ENCODE results near the gene MN1. TPM values are rescaled to one million over a fixed set of nuclear protein-coding genes. Genes with fewer than 3 reads are reported as not detected.
A peak's percentile ranks its signal among the peaks of the same experiment; 100 is the strongest.

The MN1 gene
- total and polyA plus RNA-seq, 12 donors: 0.64 to 2.7 (median 1.1) TPM

DNA sequence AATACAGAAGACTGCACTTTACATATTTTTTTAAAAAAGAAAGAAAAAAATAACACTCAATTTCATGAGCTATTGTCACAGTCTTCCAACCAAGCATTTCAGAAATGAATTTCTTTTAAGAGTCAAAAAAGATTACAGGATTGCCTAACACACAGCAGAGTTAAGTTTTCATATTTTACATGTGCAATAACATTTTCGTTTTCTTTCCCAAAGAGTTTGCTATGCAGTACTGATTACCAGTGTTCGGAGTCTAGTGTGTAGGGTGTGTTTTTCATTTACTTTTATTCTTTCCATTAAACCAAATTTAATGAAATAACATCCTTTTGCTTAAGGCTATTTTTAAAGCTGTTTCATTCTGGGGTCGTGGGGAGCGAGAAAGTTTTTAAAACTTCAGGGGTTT, 53.2 kb downstream of the MN1 start:
- Histone ChIP-seq H3K27me3 (no peaks in the 10 kb centered on the region), H3K4me3 (no peak overlapping the region), H3K27ac (peak overlapping the region in 1 of 5 donors; percentile 58), H3K36me3 (replicated peaks in 1 of 2) (no peaks in the 10 kb centered on the region), H3K9me3 (replicated peaks in 1 of 3) (no peaks in the 10 kb centered on the region), H3K4me1 (replicated peaks in 1 of 2) (no peaks in the 10 kb centered on the region)
- 46 to 57% (median 55%) methylated on average over 4 of the region's 4 CpGs for WGBS, 4 donors
- intact Hi-C loops (cut with DNase I): no loop called here
- DNase-seq: no peak
- TF ChIP-seq, protein P1, sequence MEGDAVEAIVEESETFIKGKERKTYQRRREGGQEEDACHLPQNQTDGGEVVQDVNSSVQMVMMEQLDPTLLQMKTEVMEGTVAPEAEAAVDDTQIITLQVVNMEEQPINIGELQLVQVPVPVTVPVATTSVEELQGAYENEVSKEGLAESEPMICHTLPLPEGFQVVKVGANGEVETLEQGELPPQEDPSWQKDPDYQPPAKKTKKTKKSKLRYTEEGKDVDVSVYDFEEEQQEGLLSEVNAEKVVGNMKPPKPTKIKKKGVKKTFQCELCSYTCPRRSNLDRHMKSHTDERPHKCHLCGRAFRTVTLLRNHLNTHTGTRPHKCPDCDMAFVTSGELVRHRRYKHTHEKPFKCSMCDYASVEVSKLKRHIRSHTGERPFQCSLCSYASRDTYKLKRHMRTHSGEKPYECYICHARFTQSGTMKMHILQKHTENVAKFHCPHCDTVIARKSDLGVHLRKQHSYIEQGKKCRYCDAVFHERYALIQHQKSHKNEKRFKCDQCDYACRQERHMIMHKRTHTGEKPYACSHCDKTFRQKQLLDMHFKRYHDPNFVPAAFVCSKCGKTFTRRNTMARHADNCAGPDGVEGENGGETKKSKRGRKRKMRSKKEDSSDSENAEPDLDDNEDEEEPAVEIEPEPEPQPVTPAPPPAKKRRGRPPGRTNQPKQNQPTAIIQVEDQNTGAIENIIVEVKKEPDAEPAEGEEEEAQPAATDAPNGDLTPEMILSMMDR (IDR thresholded peaks at IDR 0.05): no peak
- TF ChIP-seq POLR2A (IDR thresholded peaks at IDR 0.05): no peak

DNA sequence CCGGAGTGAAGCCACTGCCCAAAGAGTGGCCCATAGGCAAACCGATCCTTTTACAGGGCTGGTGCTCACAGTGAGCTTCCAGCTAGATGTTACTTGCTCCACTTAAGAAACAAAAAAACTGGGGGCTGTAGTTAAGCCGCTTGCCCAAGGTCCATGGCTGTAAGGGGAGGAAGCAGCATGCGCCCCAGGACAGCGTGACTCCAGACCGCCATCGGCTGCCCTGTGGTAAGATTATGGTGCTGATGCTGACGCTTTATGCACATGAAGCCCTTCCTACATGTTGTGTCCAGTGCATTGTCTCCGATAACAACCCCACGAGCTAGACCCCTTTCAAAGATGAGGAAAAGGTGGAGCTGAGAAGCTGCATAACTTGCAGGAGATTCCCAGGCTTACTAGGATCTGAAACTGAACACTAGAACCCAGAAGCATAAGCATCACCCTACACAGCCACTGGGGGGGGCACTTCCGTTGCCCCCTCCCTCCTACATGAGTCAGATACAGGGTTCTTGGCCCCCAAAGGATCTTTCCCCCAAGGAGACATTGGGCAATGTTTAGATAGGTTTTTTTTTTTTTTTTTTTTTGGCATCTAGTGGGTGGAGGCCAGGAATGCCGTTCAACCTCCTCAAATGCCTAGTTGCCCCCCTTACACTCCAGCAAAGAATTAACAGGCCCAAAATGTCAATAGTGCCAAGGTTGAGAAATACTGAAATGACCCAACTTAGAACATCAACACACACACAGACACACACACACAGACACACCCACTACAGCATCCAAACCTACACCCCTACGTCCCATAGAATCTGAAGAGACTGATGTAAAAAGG, 53.9 kb downstream of the MN1 start:
- H3K36me3 ChIP-seq (replicated peaks in 1 of 2): no peaks in the 10 kb centered on the region
- TF ChIP-seq POLR2A (IDR thresholded peaks at IDR 0.05): no peak
- TF ChIP-seq, protein P1 (IDR thresholded peaks at IDR 0.05): no peak
- WGBS, 4 donors: 81 to 88% (median 84%) methylated on average over 13 of the region's 13 CpGs
- no peak for DNase-seq
- no peaks in the 10 kb centered on the region for H3K9me3 ChIP-seq (replicated peaks in 1 of 3)
- no peak overlapping the region for H3K4me3 ChIP-seq
- no peaks in the 10 kb centered on the region for H3K27me3 ChIP-seq
- intact Hi-C loops (cut with DNase I): no loop called here
- H3K4me1 ChIP-seq (replicated peaks in 1 of 2): no peaks in the 10 kb centered on the region
- no peak overlapping the region for H3K27ac ChIP-seq

DNA sequence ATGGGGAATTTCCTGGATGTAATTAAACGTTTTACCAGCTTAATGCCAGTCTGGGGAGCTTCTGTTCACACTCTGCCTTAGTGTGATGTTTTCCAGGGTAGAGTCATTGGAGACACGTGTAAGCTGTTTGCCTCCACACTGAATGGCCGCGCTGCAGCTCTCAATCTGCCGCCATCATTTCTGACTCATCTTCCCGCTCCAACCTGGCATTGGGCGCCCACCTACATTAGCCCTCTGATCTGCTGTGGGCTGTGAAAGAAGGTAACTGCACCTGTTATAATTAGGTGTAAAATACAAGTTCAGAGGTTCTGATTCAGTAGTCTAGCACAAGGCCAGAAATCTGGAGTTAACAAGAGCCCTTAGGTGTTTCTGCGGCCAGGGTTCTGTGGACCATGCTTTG, 54.6 kb downstream of the MN1 start:
- TF ChIP-seq POLR2A (IDR thresholded peaks at IDR 0.05): no peak
- TF ChIP-seq, protein P1 (IDR thresholded peaks at IDR 0.05): no peak

DNA sequence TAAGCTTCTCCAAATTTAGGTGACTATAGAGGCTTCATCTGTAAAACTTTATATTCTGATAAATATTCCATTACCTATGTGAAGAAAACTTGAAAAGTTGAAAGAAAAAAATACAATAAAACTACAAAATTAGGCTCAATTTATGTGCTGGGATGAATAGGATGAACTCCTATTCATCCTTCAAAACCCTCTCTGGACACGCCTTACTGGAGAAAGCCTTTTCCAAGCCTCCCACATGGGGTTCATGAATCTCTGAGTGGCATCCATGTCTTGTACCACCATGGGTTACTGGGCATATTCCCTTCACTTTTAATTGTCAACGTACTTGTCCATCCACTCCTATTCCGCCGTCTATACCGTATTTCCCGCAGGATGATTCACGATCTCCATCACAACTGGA, 55.7 kb downstream of the MN1 start:
- Histone ChIP-seq H3K4me1 (replicated peaks in 1 of 2) (no peaks in the 10 kb centered on the region), H3K4me3 (no peak overlapping the region), H3K27me3 (no peaks in the 10 kb centered on the region), H3K27ac (no peak overlapping the region), H3K36me3 (replicated peaks in 1 of 2) (no peaks in the 10 kb centered on the region), H3K9me3 (replicated peaks in 1 of 3) (no peaks in the 10 kb centered on the region)
- TF ChIP-seq, protein P1 (IDR thresholded peaks at IDR 0.05): no peak
- TF ChIP-seq POLR2A (IDR thresholded peaks at IDR 0.05): no peak
- intact Hi-C loops (cut with DNase I): no loop called here
- no peak for DNase-seq
- WGBS, 4 donors: 93 to 96% (median 94%) methylated on average over 7 of the region's 7 CpGs

More for the DNA sequence above, 54.6 kb downstream of the MN1 start:
- intact Hi-C loops (cut with DNase I): no loop called here
- no peaks in the 10 kb centered on the region for H3K27me3 ChIP-seq
- no peaks in the 10 kb centered on the region for H3K4me1 ChIP-seq (replicated peaks in 1 of 2)
- no peak overlapping the region for H3K4me3 ChIP-seq
- no peak overlapping the region for H3K27ac ChIP-seq
- no peak for DNase-seq
- no peaks in the 10 kb centered on the region for H3K36me3 ChIP-seq (replicated peaks in 1 of 2)
- no peaks in the 10 kb centered on the region for H3K9me3 ChIP-seq (replicated peaks in 1 of 3)
- WGBS, 4 donors: 82 to 88% (median 85%) methylated on average over 8 of the region's 8 CpGs

Data from adrenal gland (tissue), 12 donors.